Hematopoietic multipotent progenitor cell treated with erythropoietin and hydrocortisone succinate and interleukin-3 and kit ligand, for 15 days (in vitro differentiated cells): Measurements from ENCODE around the gene IGSF1.

ENCODE experiments used
- DNase-seq: peaks from one replicate; pipeline ENCODE4 v3.0.0-alpha.2; 2015; ENCODE audit warnings: low spot score

Gene IGSF1, protein sequence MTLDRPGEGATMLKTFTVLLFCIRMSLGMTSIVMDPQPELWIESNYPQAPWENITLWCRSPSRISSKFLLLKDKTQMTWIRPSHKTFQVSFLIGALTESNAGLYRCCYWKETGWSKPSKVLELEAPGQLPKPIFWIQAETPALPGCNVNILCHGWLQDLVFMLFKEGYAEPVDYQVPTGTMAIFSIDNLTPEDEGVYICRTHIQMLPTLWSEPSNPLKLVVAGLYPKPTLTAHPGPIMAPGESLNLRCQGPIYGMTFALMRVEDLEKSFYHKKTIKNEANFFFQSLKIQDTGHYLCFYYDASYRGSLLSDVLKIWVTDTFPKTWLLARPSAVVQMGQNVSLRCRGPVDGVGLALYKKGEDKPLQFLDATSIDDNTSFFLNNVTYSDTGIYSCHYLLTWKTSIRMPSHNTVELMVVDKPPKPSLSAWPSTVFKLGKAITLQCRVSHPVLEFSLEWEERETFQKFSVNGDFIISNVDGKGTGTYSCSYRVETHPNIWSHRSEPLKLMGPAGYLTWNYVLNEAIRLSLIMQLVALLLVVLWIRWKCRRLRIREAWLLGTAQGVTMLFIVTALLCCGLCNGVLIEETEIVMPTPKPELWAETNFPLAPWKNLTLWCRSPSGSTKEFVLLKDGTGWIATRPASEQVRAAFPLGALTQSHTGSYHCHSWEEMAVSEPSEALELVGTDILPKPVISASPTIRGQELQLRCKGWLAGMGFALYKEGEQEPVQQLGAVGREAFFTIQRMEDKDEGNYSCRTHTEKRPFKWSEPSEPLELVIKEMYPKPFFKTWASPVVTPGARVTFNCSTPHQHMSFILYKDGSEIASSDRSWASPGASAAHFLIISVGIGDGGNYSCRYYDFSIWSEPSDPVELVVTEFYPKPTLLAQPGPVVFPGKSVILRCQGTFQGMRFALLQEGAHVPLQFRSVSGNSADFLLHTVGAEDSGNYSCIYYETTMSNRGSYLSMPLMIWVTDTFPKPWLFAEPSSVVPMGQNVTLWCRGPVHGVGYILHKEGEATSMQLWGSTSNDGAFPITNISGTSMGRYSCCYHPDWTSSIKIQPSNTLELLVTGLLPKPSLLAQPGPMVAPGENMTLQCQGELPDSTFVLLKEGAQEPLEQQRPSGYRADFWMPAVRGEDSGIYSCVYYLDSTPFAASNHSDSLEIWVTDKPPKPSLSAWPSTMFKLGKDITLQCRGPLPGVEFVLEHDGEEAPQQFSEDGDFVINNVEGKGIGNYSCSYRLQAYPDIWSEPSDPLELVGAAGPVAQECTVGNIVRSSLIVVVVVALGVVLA (N-terminal part only)

DNA sequence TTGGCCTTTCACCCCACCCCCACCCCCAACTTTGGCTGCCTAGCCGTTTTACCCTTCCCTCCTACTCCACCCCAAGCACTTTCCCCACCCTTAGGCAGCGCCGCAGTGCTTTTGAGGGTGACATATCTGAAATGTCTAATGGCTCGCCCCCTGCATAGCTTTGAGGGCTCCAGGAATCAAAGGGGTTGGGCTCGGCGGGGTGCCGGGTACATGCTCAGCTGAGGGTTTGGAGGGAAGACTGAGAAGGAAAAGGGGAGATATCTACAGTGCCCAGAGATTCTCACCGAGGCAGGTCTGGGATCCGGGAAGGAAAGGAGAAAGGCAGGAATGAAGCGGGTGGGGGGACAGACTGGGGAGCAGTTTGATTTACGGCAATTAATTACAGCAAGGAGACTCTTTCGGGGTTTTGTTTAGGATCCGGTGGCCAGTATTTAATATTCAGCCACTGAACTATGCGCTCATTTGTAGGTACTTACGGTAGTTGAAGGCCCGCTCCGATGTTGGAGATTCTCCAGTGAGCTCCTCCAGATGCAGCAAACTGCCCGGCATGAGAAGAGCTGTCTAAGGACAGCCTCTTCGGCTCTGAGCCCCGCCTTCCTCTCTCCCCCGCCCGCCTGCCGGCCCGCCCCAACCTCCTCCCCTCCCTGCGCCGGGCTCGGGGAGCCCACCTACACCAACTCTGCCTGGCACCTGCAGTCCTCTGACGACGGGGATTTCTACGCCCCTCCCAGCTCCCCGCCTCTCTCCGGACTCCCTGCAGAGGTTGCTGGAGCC, at the start of gene IGSF1:
Gene IGSF1, minus strand, starts transcription at position 569 of the 774 bp plus-strand sequence. CDS start 2,632 bp downstream, outside the sequence.
- no peak for DNase-seq

DNA sequence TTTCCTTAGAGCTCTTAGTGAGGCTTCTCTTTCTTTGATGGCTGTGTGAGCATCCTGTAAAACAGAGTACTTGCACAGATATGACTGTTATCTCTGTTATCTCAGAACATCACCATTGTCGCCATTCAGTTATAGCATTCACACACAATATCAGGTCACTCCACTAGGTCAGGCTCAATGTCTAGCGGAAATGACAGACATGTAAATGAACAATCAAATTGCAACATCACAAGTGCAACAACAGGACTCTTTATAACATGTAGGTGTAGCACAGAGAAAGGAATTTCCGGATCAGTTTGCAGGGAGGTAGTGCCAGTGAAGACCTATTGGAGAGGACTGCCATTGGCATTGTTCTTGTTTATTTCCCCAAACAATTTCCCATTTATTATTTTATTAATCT, 43.2 kb upstream of the IGSF1 start:
- DNase-seq, result no peak

DNA sequence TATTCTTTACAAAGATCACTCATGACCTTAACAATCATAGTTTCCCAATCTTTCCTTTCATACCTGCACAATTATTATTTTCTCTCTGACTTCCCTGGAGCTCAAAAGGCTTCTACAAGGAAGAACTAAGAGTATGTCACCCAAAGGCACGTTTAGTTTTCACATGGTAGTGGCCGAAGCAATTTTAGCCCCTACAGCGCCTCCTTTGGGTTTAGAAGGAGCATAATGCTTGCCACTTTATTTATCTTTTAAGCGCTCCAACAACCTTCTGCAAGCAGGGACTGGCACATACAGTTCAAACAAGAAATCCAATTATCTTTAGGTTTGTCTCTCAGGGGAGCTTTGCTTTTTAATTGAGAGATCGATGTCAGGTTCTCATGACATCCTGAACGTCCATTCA, 42.0 kb upstream of the IGSF1 start:
- no peak for DNase-seq

DNA sequence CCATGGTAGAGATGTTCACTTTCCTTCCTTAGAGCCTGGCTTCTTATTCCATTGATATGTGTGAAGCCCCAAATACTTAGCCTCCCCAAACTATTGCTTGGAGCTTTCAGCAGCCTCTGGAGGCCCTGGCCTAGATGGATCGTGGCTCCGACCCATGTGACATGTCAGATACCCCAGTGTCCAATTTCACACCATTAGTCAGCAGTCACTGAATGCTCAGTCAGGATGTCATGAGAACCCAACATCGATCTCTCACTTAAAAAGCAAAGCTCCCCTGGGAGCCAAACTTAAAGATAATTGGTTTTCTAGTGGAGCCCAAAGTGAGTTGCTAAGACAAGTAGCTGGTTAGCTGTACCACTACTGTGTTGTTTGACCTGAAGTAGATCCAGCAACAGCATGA, 41.6 kb upstream of the IGSF1 start:
- DNase-seq, result no peak

DNA sequence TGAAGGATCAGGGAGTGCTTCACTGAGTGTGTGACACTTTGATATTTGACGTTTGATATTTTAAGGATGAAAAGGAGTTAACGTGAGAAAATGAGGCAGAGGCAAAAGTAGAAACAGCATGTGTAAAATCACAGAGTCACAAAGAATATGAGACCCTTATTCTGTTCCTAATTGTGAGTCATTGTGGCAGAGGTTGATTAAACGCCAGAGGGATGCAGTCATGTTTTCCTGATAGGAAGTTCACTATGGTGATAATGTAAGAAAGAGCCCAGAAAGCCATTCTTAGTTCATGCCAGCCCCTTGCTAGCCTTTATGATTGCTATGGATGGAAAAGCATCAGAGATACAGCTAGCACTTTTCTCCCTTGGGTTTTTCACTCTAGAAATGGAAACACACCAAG, 33.5 kb upstream of the IGSF1 start:
- DNase-seq, result no peak

DNA sequence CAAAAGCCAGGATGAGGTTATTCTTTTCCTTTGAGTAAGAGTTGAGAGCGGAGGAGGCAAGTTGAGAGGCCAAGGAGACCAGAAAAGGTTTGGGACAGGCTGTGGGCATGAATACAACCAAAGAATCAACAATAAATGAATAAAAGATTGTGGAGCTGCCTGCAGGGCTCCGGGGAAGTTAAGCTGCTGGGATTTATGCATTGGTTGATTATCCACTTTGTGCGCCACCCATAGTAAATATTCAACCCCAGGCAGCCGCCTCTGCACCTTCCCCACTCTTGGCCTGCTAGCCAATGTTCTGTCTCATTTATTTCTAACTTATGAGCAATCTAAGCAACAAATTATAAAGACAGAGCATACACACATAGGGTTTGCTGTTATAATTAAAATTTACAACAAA, 28.2 kb upstream of the IGSF1 start:
- DNase-seq, result no peak

DNA sequence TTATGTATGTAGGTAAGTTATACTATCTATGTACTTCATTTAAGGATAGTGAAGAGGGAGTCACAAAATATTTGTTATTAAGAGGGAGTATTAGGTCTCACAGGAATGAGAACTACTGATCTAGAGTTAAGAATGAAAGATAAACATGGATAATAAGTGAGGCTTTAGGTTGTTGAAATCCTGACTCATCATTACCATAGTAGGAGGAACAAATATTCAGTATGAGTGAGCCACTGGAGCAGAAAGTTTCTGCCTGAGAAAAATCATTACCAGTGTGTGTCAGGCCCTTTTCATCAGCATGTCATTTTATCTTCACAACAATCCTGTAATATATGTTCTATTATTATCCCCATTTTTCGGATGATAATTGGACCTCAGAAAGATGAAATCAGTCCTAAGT, 27.2 kb upstream of the IGSF1 start:
- DNase-seq, result no peak

DNA sequence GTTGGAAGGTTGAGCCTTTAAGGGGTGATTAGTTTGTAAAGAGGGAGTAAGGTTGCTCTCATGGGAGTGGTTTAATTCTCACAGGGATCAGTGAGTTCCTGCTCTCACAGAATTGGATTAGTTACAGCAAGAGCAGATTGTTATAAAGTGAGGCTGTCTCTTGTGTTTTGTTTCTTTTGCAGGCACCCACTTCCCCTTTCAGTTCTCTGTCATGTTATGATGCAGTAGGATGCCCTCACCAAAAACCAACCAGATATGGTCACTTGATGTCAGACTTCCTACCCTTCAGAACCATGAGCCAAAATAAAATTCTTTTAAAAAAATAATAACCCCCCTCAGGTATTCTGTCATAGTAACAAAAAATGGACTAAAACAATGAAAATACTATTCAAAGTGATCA, 19.9 kb upstream of the IGSF1 start:
- DNase-seq, result no peak

DNA sequence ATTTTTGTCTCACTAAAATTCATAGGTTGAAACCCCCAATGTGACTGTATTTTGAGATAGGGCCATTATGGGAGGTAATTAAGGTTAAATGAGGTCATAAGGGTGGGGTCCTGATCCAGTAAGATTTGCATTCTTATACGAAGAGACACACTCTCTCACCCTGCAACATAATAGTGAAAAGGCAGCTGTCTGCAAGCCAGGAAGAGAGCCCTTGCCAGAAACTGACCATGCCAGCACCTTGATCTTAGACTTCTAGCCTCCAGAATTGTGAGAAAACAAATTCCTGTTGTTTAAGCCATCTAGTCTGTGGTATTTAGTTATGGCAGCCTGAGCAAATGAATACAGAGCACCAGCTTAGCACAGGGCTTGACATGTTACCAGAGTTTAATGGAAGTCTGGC, 17.5 kb upstream of the IGSF1 start:
- DNase-seq, result no peak

DNA sequence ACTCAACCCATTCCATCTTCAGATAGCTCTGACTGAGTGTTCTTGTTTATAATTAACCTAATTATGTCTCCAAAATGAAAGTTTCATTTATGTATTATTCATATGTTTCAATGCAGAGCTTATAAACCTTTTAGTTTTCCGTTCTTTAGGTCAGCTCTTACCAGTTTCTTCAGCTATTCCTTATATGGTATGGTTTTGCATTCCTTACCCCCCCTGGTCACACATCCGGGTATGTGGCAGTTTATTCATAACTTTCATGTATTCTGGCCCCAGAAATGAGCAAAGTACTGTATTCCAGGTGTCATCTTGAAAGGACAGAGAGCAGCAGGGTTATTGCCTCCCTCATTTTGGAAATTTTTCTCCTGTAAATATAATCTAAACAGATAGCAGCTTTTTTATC, 16.8 kb upstream of the IGSF1 start:
- no peak for DNase-seq

DNA sequence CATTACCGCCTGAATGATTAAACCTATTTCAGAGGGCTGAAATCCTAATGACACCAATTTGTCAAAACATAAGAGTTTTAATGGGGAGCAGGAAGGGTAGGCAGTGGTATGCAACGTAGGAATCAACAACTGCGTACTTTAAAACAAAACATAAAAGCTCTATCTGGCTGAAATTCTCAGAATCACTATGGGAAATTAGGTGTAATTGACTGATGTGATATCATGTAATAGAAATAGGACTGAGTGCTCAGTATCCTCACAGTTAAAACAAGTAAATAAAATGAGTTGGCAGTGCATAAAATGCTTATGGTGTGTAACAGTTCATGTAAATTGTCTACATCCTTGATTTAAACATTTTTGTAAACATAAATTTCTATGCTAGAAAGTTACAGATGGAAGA, 13.6 kb upstream of the IGSF1 start:
- DNase-seq, result no peak

DNA sequence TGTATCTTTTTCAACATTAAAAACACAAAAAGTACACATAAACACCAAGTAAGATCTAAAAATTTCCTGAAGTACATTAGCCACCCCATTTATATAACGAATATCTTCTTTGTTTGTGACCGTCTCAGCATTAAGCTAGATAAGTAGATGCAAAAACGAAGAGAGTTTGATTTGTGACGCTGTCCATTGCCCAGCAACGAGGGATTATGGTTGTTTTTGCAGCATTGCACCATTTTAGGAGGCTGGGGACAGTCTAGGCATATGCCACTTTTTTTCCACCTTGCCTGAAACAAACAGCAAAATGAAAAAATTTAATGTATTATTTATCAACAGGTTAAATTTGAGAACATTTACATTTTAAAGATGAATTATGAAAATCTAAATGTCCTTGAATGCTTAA, 12.0 kb upstream of the IGSF1 start:
- DNase-seq, result no peak

DNA sequence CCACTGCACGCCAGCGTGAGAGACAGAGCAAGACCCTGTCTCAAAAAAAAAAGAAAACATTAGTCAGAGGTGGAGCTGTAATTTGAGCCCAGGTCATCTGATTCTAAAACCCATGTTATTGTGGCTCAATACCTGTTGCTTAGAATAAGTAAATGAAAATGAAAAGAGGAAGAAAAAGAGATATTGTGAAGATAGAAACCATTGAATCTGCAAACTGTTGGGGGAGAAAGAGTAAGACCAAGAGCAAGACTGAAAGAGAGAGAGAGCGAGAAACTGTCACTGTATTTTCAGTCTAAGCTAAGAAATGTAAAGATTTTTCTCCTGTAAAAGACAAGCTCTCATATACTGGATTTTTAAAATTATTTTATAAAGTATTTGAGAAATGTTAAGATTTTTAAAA, 9.7 kb upstream of the IGSF1 start:
- DNase-seq, result no peak

DNA sequence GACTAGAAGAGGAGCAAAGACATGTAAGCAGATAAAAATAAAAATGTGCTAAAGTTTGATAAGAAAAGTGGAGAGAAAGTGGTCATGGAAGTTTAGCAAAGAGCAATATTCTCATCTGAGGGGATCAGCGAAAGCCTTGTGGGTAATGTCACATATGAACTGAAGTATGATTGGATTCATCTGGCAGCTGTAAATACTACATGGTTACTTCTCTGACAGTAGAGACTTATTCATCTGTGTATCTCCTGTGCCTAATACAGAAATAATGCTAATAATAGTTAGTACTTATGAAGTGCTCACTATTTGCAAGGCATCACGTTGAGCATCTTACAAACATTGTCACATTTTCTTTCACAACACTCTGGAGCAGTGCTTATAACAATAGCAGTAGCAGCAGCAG, 8.9 kb upstream of the IGSF1 start:
- no peak for DNase-seq

DNA sequence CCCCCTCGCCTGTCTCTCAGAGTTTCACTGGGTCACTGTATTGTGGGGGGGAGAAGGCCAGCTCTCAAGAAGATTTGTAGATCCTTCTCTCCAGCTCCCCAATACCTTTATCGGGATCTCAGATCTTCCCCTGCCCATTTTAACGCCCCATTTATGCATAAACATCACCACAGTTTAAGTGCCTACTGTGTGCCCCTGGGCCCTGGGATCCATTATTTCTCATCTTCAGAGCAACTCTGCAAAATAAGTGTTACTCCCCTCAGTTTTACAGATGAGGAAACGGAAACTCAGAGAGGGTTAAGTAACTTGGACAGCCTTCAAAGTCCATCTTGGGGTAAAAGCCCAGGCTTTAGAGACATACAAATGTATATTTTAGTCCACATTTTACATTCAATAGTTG, 421 bp upstream of the IGSF1 start:
- DNase-seq, result no peak

DNA sequence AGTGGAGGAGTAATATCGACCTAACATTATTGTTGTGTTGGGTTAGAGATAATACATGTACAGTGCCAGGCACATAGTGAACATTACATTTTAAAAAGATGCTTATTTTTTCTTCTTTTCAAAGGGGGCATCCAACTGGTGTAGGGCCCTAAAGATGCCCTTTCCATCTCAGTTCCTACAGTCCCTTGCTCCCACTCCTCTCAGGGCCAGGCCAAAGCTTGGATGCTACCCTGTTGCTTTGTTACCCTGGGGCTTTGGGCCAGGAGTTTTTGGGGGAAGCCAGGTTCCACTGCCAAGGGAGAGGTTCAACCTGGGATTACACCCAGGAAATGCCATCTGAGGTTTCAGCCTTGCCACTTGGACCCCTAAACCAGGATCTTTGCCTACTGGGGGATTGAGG, 918 bp downstream of the IGSF1 start:
- no peak for DNase-seq

DNA sequence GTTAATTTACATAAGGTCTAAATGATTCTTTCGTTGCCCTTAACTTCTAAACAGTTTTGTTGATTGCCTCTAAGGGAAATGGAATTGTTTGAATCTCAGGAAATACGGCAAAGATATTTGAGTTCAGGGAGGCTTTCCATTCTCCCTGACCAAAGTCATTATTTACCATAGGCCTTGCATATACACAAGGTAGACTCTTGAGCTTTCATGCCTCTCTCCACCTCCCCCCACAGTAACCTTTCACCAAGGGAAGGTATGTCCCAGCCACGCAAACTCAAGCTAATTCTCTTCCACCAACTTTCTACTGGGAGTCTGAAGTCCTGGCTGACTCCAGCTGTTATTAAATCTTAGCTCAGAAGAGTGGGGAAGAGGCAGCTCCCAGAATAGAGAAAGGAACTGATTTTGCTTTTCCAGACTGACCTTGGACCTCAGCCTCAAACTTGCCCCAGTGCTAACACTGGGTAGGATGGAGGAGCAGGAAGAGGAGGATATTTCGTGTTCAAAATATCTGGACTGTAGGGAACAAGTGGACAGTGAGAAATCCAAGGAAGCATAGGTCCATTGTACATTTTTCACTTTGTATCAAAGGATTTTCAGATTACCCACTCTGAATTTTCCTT, 1.4 kb downstream of the IGSF1 start:
- no peak for DNase-seq

DNA sequence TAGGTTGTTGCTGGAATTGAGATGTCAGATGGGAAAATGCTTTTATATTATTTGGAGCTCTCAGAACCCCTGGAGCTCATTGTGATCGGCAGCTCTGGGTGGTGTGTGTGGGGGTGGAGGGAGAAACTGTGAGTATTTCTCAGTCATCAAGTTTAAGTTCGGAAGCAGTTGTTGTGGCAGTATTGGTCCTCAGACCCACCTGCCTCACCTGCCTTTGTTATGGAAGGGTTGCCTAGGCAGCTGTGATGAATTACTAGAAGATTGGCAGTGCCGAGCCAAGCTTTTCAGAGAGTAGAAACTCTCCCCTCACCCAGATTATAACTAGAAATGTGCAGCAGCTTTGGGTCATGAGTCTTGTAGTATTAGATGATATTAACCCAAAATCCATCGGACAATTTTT, 9.5 kb downstream of the IGSF1 start:
- no peak for DNase-seq

DNA sequence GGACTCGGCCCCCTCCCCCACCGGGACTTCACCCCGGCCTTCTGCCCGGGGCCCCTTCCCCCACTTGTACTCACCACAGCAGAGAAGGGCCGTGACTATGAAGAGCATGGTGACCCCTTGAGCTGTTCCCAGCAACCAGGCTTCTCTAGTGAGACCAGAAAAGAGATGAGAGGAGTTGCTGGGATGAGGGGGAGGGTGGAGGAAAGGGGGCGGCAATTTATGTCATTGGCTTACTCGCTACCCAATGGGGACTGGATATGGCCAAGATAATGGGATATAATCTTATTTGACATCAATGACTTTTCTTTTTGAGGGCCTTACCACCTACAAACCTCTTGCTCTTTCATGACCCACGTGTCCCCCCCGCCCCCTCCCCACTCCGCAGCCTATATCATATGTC, 9.9 kb downstream of the IGSF1 start:
- no peak for DNase-seq

DNA sequence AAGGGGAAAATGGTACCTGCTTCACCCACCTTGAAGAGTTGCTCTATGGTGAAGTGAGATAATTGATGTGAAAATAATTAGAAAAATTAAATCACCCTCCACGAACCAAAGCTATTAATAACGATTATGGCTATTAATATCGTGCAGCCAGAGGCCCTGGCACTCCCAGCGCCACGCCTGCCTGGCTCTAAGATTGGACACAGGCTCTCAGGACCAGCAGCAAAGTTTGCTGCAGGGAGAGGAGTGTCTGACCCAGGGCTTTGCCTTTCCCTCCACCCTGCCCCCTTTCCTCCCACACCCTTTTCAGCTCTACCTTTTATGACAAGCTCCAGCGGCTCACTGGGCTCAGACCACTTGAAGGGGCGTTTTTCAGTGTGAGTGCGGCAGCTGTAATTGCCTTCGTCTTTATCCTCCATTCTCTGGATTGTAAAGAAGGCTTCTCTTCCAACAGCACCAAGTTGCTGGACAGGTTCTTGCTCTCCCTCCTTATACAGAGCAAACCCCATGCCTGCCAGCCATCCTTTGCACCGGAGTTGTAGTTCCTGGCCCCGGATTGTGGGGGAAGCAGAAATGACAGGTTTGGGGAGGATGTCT, 11.5 kb downstream of the IGSF1 start:
- no peak for DNase-seq

DNA sequence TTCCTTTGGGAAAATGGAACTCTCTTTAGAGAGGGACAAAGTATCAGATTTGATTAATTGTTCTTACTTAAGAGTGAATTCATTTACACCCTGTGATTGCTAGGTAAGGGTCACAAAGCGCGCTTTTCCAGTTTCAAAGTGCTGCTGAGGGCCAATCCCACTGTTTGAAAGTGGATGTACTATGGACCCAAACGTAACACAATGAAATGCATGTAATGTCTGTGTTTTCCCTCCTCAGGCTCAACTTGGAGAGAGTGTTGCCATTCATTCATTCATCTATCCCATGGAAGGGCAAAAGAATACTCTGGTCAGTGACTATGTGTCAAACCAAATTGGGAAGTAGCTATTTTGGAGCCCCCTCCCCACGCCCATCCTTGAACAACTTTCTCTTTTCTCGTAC, 16.1 kb downstream of the IGSF1 start:
- DNase-seq, result no peak
